HFFc6 (cell line): Measurements from ENCODE around the gene GBP4. TPM values are rescaled to one million over a fixed set of nuclear protein-coding genes. Genes with fewer than 3 reads are reported as not detected.

Experiments
- DNase-seq: peaks from one replicate; pipeline ENCODE4 v3.0.0-alpha.2; 2018
- H3K27ac Mint-ChIP-seq: 2 replicates; pipeline ENCODE4 v1.8.0; 2020; ENCODE audit warnings: mild to moderate bottlenecking, mixed read lengths
- H3K27me3 Mint-ChIP-seq: 2 replicates; pipeline ENCODE4 v1.8.0; 2021; ENCODE audit warnings: mild to moderate bottlenecking, moderate library complexity, mixed read lengths; ENCODE audit not compliant: insufficient read depth
- H3K36me3 Mint-ChIP-seq: 2 replicates; pipeline ENCODE4 v1.8.0; 2021; ENCODE audit warnings: low read depth, mixed read lengths
- H3K4me1 Mint-ChIP-seq: 2 replicates; pipeline ENCODE4 v1.8.0; 2020; ENCODE audit warnings: low read depth, mixed read lengths
- H3K4me3 Mint-ChIP-seq: 2 replicates; pipeline ENCODE4 v1.8.0; 2020; ENCODE audit warnings: mild to moderate bottlenecking, moderate library complexity, mixed read lengths
- H3K9me3 Mint-ChIP-seq: 2 replicates; pipeline ENCODE4 v1.8.0; 2020; ENCODE audit warnings: mild to moderate bottlenecking, mixed read lengths
- CTCF ChIP-seq: fragments of 200-600 bp; sonication (generic); IDR thresholded peaks from 2 replicates; pipeline ENCODE4 v1.5.0; 2021; ENCODE audit warnings: antibody characterized with exemption, mild to moderate bottlenecking
- total RNA-seq, 6 experiments: library from RNA; stranded (reverse); fragmentation: NEBNext Ultra II Directional; extraction: Animal tissue kit (Norgen Biotek cat#: 25700); gene quantifications; 2 replicates in 1 of 6; 3 replicates in 5 of 6; pipeline ENCODE4 v1.2.3, GENCODE V29; 2021

Gene GBP4
- total RNA-seq, 6 experiments from 2014 or later: 0.10 to 0.31 (median 0.22) TPM

- no peak overlapping the region for H3K27ac Mint-ChIP-seq
- no peak overlapping the region for H3K4me3 Mint-ChIP-seq
- H3K9me3 Mint-ChIP-seq: peaks cover 4% of the 10 kb centered on the region
- peaks cover 2% of the 10 kb centered on the region; the same call in 1 of the 2 replicates for H3K27me3 Mint-ChIP-seq
- DNase-seq: no peak
- no peak for TF ChIP-seq CTCF
- no peaks in the 10 kb centered on the region for H3K36me3 Mint-ChIP-seq
- H3K4me1 Mint-ChIP-seq: no peaks in the 10 kb centered on the region
Observed at GRCh38 chr1:89171067-89171438, 27.7 kb downstream of the GBP4 start.

GRCh38 chr1:89170170-89171066 is 28.3 kb downstream of the GBP4 start:
- no peak for TF ChIP-seq CTCF
- Mint-ChIP-seq H3K9me3 (peaks cover 4% of the 10 kb centered on the region), H3K27ac (no peak overlapping the region), H3K27me3 (peaks cover 2% of the 10 kb centered on the region; the same call in 1 of the 2 replicates), H3K36me3 (no peaks in the 10 kb centered on the region), H3K4me3 (no peak overlapping the region), H3K4me1 (no peaks in the 10 kb centered on the region)
- DNase-seq: no peak

DNA sequence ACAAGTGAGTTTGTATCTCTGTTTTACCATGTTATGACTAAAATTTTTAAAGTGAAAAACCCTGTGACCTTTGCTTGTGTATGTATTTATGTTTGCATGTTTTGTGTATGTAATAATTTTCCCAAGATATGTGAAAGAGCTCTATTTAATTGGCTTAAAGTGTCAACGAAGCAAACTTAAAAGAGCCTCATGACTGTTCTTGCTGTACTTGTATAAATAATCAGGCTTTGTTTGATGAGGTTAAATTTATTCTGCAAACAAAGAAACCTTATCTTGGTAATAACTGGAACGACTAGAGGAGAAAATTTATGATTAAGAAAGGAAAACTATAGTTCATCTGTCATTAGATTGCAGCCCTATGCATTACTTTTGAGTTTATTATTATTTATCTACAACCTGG is 29.6 kb downstream of the GBP4 start:
- H3K36me3 Mint-ChIP-seq: no peaks in the 10 kb centered on the region

GRCh38 chr1:89167590-89168230 is 31.0 kb downstream of the GBP4 start:
- Mint-ChIP-seq H3K4me3 (no peak overlapping the region), H3K27ac (no peak overlapping the region), H3K27me3 (peaks cover 3% of the 10 kb centered on the region; the same call in 1 of the 2 replicates), H3K9me3 (peaks cover 4% of the 10 kb centered on the region), H3K4me1 (no peaks in the 10 kb centered on the region), H3K36me3 (no peaks in the 10 kb centered on the region)
- TF ChIP-seq CTCF: no peak
- no peak for DNase-seq

More for the DNA sequence above, 29.6 kb downstream of the GBP4 start:
- H3K4me1 Mint-ChIP-seq: no peaks in the 10 kb centered on the region
- H3K4me3 Mint-ChIP-seq: no peak overlapping the region
- H3K27me3 Mint-ChIP-seq: peaks cover 3% of the 10 kb centered on the region; the same call in 1 of the 2 replicates
- H3K27ac Mint-ChIP-seq: no peak overlapping the region
- DNase-seq: no peak
- H3K9me3 Mint-ChIP-seq: peaks cover 4% of the 10 kb centered on the region
- no peak for TF ChIP-seq CTCF

DNA sequence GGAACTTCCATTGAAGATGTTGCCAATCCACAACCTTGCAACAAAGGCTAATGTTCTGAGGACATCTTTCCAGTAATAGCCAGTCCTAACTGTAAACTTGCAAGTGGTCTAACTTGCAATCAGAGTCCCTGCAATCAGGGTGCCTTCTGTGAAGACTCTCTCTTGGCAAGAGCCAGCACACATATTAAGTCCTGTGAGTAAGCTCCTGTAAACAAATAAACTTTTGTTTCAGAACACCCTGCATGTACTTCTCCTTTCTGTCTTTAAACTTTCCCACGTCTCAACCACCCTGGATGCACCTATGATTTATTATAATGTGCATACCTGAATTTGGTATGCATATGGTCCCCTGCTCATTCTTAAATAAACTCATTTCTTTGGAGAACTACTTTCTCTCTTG is 32.0 kb downstream of the GBP4 start:
- H3K27me3 Mint-ChIP-seq: peaks cover 3% of the 10 kb centered on the region; the same call in 1 of the 2 replicates
- H3K4me1 Mint-ChIP-seq: no peaks in the 10 kb centered on the region
- peaks cover 4% of the 10 kb centered on the region for H3K9me3 Mint-ChIP-seq
- no peak for DNase-seq
- no peaks in the 10 kb centered on the region for H3K36me3 Mint-ChIP-seq
- TF ChIP-seq CTCF: no peak
- H3K4me3 Mint-ChIP-seq: no peak overlapping the region
- H3K27ac Mint-ChIP-seq: no peak overlapping the region
